Activated CD4-positive, alpha-beta memory T cell treated with anti-CD3 and anti-CD28 coated beads for 36 hours (primary cell): ENCODE measurements around the gene ARMCX2. TPM values are rescaled to one million over a fixed set of nuclear protein-coding genes. Genes with fewer than 3 reads are reported as not detected.
A peak's percentile ranks its signal among the peaks of the same experiment; 100 is the strongest.

Experiments used
- CTCF ChIA-PET: fragments of 350-600 bp; sonication (Branson Sonifier 250); formaldehyde crosslinking; loops from one replicate; lab custom pipeline; 2021; ENCODE audit warnings: antibody characterized with exemption, inconsistent platforms; lab: Charles Lee
- POLR2A ChIA-PET: fragments of 350-600 bp; sonication (Branson Sonifier 250); formaldehyde crosslinking; loops from one replicate; lab custom pipeline; 2021; ENCODE audit warnings: antibody characterized with exemption; lab: Charles Lee
- DNase-seq: peaks from one replicate; pipeline ENCODE4 v3.0.0-alpha.2; 2020
- H3K27ac Mint-ChIP-seq: one replicate; pipeline ENCODE4 v1.8.0; 2021; ENCODE audit warnings: mixed read lengths
- H3K27me3 Mint-ChIP-seq: one replicate; pipeline ENCODE4 v1.8.0; 2021; ENCODE audit warnings: mixed read lengths
- H3K36me3 Mint-ChIP-seq: one replicate; pipeline ENCODE4 v1.8.0; 2021; ENCODE audit warnings: mixed read lengths
- H3K4me1 Mint-ChIP-seq: one replicate; pipeline ENCODE4 v1.8.0; 2021; ENCODE audit warnings: low read depth, mixed read lengths
- H3K4me3 Mint-ChIP-seq: one replicate; pipeline ENCODE4 v1.8.0; 2021; ENCODE audit warnings: mild to moderate bottlenecking, mixed read lengths
- H3K9me3 Mint-ChIP-seq: one replicate; pipeline ENCODE4 v1.8.0; 2021; ENCODE audit warnings: mixed read lengths
- intact Hi-C: fragments of 100-400 bp; cut with micrococcal nuclease; formaldehyde crosslinking; loops from one replicate; pipeline ENCODE4 v1.15.1; 2023
- total RNA-seq, 2 experiments: library from RNA; stranded (reverse); gene quantifications; one replicate each; pipeline ENCODE4 v1.2.3, GENCODE V29; 2021

Gene ARMCX2
- 1 to 10 TPM; 8.7 to 9.7 TPM for total RNA-seq

- Mint-ChIP-seq H3K4me3 (peak within 1 kb of the TSS; percentile 74), H3K36me3 (no peaks in the 10 kb centered on the region), H3K27ac (peak within 1 kb of the TSS; percentile 2), H3K4me1 (peaks cover 18% of the 10 kb centered on the region), H3K27me3 (no peaks in the 10 kb centered on the region), H3K9me3 (no peaks in the 10 kb centered on the region)
- peak; percentile 14 for DNase-seq
- intact Hi-C loops, result loop anchor here (10.0 kb wide), 1 partner anchor 95 kb away; no protein-coding TSS in a partner anchor
- CTCF ChIA-PET, result no interaction called here
- POLR2A ChIA-PET, result no interaction called here
These were observed at the start of gene ARMCX2 for GRCh38 chrX:101659601-101660063. Gene ARMCX2, minus strand, starts transcription at chrX:101659850. Its CDS starts 2,262 bp downstream, at chrX:101657588.

GRCh38 chrX:101709384-101709783 is 49.7 kb upstream of the ARMCX2 start:
- Mint-ChIP-seq H3K27me3 (no peaks in the 10 kb centered on the region), H3K27ac (no peak overlapping the region), H3K36me3 (no peaks in the 10 kb centered on the region), H3K4me3 (no peak overlapping the region), H3K9me3 (no peaks in the 10 kb centered on the region), H3K4me1 (no peaks in the 10 kb centered on the region)
- no peak for DNase-seq
- ChIA-PET CTCF (no interaction called here), POLR2A (no interaction called here)
- intact Hi-C loops, result no loop called here

DNA sequence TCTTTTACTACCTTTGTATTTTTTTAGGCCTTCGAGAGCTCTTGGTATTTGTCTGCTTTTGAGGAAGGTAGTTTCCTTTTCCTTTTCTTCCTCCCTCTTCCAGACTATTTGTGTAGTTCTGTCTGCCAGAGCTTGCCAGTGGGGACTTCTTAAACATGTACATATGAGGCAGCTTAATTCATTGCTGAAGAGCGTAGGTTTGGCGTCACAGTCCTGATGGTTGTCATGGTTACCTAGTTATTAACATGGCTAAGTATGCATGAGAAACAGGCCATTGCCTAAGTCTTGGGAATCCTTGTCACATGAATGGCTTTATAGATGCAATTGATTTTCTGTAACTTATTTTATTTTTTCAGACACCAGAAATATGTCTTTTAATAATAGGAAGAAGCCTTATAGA is 48.5 kb upstream of the ARMCX2 start:
- no peak overlapping the region for H3K4me3 Mint-ChIP-seq
- intact Hi-C loops, result no loop called here
- no peaks in the 10 kb centered on the region for H3K36me3 Mint-ChIP-seq
- no peak for DNase-seq
- ChIA-PET CTCF (no interaction called here), POLR2A (interaction anchor here (0.6 kb wide), 1 partner anchor 27 kb away, joined by 8 read pairs; no protein-coding TSS in a partner anchor)
- H3K27me3 Mint-ChIP-seq, result no peaks in the 10 kb centered on the region
- no peaks in the 10 kb centered on the region for H3K4me1 Mint-ChIP-seq
- H3K9me3 Mint-ChIP-seq, result no peaks in the 10 kb centered on the region
- H3K27ac Mint-ChIP-seq, result no peak overlapping the region

DNA sequence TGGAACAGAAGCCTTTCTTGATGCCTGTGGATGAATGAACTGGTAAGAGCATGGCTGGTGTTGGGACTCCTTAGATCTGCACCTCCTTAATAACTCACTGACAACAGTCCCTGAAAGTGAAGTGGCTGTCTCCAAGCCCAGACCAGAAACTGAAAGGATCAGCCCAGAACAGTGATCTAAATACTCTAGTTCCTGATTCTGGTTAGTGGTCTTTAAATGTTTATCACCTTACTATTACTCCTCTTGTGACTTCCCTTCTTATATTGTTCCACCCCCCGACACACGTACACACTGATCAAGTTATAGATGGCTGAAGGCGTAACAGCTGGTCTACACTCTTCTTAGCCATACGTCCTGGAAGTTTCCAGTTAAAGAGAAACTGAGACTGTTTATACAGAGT is 33.8 kb upstream of the ARMCX2 start:
- CTCF ChIA-PET, result no interaction called here
- H3K4me3 Mint-ChIP-seq, result no peak overlapping the region
- H3K4me1 Mint-ChIP-seq, result peaks cover 2% of the 10 kb centered on the region
- DNase-seq, result no peak
- peaks cover 2% of the 10 kb centered on the region for H3K27me3 Mint-ChIP-seq
- H3K9me3 Mint-ChIP-seq, result no peaks in the 10 kb centered on the region
- POLR2A ChIA-PET, result no interaction called here
- no peak overlapping the region for H3K27ac Mint-ChIP-seq
- intact Hi-C loops, result no loop called here
- no peaks in the 10 kb centered on the region for H3K36me3 Mint-ChIP-seq

DNA sequence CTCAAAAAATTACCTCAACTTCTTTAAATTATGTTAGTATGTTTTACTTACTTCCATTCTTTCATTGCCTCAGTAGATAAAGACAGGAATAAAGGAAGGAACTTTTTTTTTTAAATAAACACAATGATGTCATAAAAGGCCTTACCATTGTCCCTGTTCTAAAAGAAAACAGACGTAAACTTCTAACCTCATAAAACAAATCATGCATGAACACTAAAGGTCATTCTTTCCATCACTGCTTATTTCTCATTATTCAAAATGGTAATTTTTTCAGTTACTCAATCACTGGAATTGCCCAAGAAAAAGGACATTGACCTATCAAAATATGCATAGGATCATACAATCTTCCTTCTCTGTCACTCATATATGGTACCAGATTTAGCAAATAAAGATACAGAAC is 32.2 kb upstream of the ARMCX2 start:
- peaks cover 2% of the 10 kb centered on the region for H3K27me3 Mint-ChIP-seq
- DNase-seq, result no peak
- H3K4me1 Mint-ChIP-seq, result peaks cover 3% of the 10 kb centered on the region
- POLR2A ChIA-PET, result no interaction called here
- no peak overlapping the region for H3K4me3 Mint-ChIP-seq
- no peak overlapping the region for H3K27ac Mint-ChIP-seq
- no peaks in the 10 kb centered on the region for H3K36me3 Mint-ChIP-seq
- intact Hi-C loops, result no loop called here
- CTCF ChIA-PET, result no interaction called here
- H3K9me3 Mint-ChIP-seq, result no peaks in the 10 kb centered on the region

DNA sequence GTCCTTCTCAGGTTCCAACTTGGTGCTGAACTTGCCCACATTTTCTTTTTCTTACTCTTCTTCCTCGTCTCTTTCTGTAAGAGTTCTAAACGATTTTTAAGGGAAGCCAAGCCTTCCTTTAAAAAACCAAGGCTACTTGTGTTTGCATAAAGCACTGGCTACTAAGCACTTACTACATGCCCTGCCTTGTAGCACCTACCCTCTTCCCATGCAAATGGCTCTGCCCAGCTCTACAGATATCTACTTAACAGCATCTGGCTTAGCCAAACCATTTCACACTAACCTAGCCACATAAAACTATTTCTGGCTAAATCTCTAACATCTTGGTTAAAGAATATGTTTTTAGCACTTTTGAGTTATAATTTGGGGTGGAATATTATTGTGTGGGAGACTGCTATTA is 26.9 kb upstream of the ARMCX2 start:
- DNase-seq, result no peak
- POLR2A ChIA-PET, result no interaction called here
- H3K27ac Mint-ChIP-seq, result no peak overlapping the region

GRCh38 chrX:101685923-101686322 is 26.3 kb upstream of the ARMCX2 start:
- Mint-ChIP-seq H3K27me3 (no peaks in the 10 kb centered on the region), H3K36me3 (no peaks in the 10 kb centered on the region), H3K27ac (no peak overlapping the region), H3K4me1 (peaks cover 3% of the 10 kb centered on the region), H3K9me3 (no peaks in the 10 kb centered on the region), H3K4me3 (no peak overlapping the region)
- ChIA-PET POLR2A (no interaction called here), CTCF (no interaction called here)
- no peak for DNase-seq
- intact Hi-C loops, result no loop called here

More for the DNA sequence above, 26.9 kb upstream of the ARMCX2 start:
- Mint-ChIP-seq H3K9me3 (no peaks in the 10 kb centered on the region), H3K36me3 (no peaks in the 10 kb centered on the region), H3K4me1 (peaks cover 3% of the 10 kb centered on the region), H3K27me3 (no peaks in the 10 kb centered on the region), H3K4me3 (no peak overlapping the region)
- CTCF ChIA-PET, result no interaction called here
- intact Hi-C loops, result no loop called here

DNA sequence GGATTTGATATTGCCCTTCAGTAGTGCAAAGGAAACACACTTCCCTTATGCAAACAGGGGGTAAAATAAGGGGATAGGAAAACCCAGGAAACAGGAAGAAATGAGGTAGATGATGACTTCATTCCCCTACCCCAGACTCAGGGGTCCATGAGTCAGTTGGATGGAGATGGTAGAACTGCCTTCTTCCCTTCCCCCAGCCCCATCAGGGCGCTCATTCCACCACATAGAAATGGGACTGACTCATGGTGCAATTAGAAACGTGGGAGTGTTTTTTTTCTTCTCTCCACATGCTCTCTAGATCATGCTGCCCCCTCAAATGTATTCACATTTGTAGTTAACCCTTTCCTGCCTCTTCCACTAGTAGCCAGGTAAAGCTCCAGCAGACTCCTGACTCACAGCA is 23.1 kb upstream of the ARMCX2 start:
- no peaks in the 10 kb centered on the region for H3K9me3 Mint-ChIP-seq
- no peaks in the 10 kb centered on the region for H3K36me3 Mint-ChIP-seq
- no peaks in the 10 kb centered on the region for H3K4me1 Mint-ChIP-seq
- ChIA-PET POLR2A (no interaction called here), CTCF (no interaction called here)
- H3K27me3 Mint-ChIP-seq, result peaks cover 2% of the 10 kb centered on the region
- no peak overlapping the region for H3K27ac Mint-ChIP-seq
- no peak overlapping the region for H3K4me3 Mint-ChIP-seq
- intact Hi-C loops, result no loop called here
- DNase-seq, result no peak

DNA sequence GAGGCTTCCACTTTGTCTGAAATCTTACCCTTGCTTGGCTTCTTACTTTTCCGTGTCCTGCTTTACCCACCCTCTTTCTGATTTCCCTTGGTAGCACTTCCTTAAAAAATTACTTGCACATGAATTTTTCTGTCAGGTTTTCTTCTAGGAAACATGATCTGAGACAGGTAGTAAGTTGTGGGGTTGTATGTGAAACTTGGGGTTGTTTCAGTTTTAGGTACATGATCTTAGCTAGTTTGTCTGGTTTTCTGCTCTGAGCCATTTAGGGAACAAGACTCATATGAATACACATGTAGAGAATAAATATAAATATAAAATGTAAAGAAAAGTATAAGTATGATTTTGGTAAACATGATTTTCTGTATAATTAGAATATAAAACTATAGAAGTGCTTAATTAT is 17.4 kb upstream of the ARMCX2 start:
- no peak for DNase-seq
- intact Hi-C loops, result no loop called here
- Mint-ChIP-seq H3K27ac (no peak overlapping the region), H3K4me3 (no peak overlapping the region), H3K4me1 (no peaks in the 10 kb centered on the region), H3K9me3 (no peaks in the 10 kb centered on the region), H3K27me3 (peaks cover 11% of the 10 kb centered on the region), H3K36me3 (no peaks in the 10 kb centered on the region)
- POLR2A ChIA-PET, result no interaction called here
- CTCF ChIA-PET, result no interaction called here

DNA sequence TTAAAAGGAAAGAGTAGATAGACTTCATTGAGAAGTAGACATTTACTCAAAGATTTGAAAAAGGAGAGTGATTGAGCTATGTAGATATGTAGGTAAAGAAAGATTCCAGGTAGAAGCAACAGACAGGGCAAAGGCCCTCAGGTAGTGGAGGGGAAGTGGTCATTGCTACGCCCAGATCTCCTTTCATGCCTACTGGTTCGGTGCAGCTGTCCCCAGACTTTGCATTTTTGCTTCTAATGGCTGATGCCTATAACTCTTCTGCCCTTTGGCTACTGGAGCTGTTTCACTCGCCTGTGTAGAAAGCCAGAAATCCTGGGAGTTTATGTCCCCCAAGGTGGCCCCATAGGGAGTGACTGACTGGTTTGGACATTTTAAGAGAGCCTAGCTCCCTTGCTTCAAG is 16.9 kb upstream of the ARMCX2 start:
- no peak for DNase-seq
- ChIA-PET POLR2A (no interaction called here), CTCF (no interaction called here)
- Mint-ChIP-seq H3K4me3 (no peak overlapping the region), H3K27ac (no peak overlapping the region), H3K27me3 (peaks cover 11% of the 10 kb centered on the region), H3K4me1 (no peaks in the 10 kb centered on the region), H3K9me3 (no peaks in the 10 kb centered on the region), H3K36me3 (no peaks in the 10 kb centered on the region)
- intact Hi-C loops, result no loop called here

DNA sequence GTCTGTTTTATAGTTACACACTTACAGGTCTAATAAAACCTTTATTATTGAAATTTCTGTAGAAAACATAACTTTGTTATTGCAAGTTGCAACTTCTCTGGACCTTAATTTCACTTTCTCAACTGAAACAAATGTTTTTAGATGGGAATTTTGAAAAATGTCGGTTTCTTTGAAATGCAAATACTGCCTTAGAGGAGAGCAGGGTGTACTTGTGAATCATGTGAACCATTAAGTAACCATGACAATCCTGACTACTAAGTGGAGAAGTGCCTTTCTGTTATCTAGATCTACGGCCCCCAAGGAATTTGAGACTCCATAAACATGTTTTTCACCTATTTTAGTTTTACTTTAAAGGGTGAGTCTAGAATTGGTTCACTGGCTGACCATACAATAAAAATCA is 8.5 kb upstream of the ARMCX2 start:
- intact Hi-C loops, result no loop called here
- ChIA-PET POLR2A (no interaction called here), CTCF (no interaction called here)
- no peaks in the 10 kb centered on the region for H3K4me1 Mint-ChIP-seq
- H3K27ac Mint-ChIP-seq, result no peak overlapping the region
- no peaks in the 10 kb centered on the region for H3K36me3 Mint-ChIP-seq
- DNase-seq, result no peak
- no peak overlapping the region for H3K4me3 Mint-ChIP-seq
- no peaks in the 10 kb centered on the region for H3K9me3 Mint-ChIP-seq
- no peaks in the 10 kb centered on the region for H3K27me3 Mint-ChIP-seq

- Mint-ChIP-seq H3K36me3 (no peaks in the 10 kb centered on the region), H3K4me1 (peaks cover 18% of the 10 kb centered on the region), H3K9me3 (no peaks in the 10 kb centered on the region), H3K27ac (peak overlapping the region; percentile 2), H3K27me3 (no peaks in the 10 kb centered on the region), H3K4me3 (peak overlapping the region; percentile 74)
- intact Hi-C loops, result loop anchor here (10.0 kb wide), 1 partner anchor 96 kb away; no protein-coding TSS in a partner anchor
- DNase-seq, result peak; percentile 77
- POLR2A ChIA-PET, result no interaction called here
- CTCF ChIA-PET, result no interaction called here
These were observed 774 bp downstream of the ARMCX2 start for GRCh38 chrX:101658661-101659491.

GRCh38 chrX:101657495-101657894 is 2.2 kb downstream of the ARMCX2 start:
- Mint-ChIP-seq H3K9me3 (no peaks in the 10 kb centered on the region), H3K4me1 (peaks cover 18% of the 10 kb centered on the region), H3K27me3 (no peaks in the 10 kb centered on the region), H3K36me3 (no peaks in the 10 kb centered on the region), H3K4me3 (no peak overlapping the region), H3K27ac (no peak overlapping the region)
- ChIA-PET POLR2A (no interaction called here), CTCF (no interaction called here)
- intact Hi-C loops, result loop anchor here (10.0 kb wide), 1 partner anchor 97 kb away; no protein-coding TSS in a partner anchor
- DNase-seq, result no peak
